HG02870 (cell line): ENCODE measurements around the gene TMEM80.
"Not testable (repeated sequence)": the region's sequence is repeated elsewhere in the genome, so short reads cannot be mapped to it uniquely, and the experiment has no call there.

Source experiments
- ATAC-seq: cut with Tn5 transposase; IDR thresholded peaks from one replicate; pipeline ENCODE4 v1.9.1; 2021; ENCODE audit warnings: mild to moderate bottlenecking, moderate library complexity; ENCODE audit not compliant: unreplicated experiment

The TMEM80 gene

GRCh38 chr11:720642-721246, 25.1 kb downstream of the TMEM80 start:
- ATAC-seq: no peak

GRCh38 chr11:721247-721740, 25.7 kb downstream of the TMEM80 start:
- ATAC-seq: no peak

- ATAC-seq: no peak
Observed at GRCh38 chr11:721741-722345, 26.2 kb downstream of the TMEM80 start.

- ATAC-seq: no peak
Observed at GRCh38 chr11:722346-722811, 26.8 kb downstream of the TMEM80 start.

GRCh38 chr11:723120-723883, 27.7 kb downstream of the TMEM80 start:
- ATAC-seq: no peak

- no peak for ATAC-seq
Observed at GRCh38 chr11:724049-724777, 28.6 kb downstream of the TMEM80 start.

GRCh38 chr11:724778-725386, 29.3 kb downstream of the TMEM80 start:
- ATAC-seq: no peak

- no peak for ATAC-seq
Observed at GRCh38 chr11:725624-726202, 30.1 kb downstream of the TMEM80 start.

- ATAC-seq: no peak
Observed at GRCh38 chr11:726278-727220, 30.9 kb downstream of the TMEM80 start.

GRCh38 chr11:727281-727701, 31.7 kb downstream of the TMEM80 start:
- no peak for ATAC-seq

- ATAC-seq: peak; percentile 58
Observed at GRCh38 chr11:727859-728748, 32.5 kb downstream of the TMEM80 start.

GRCh38 chr11:728901-729491, 33.4 kb downstream of the TMEM80 start:
- no peak for ATAC-seq

- no peak for ATAC-seq
Observed at GRCh38 chr11:729492-730074, 34.0 kb downstream of the TMEM80 start.

- no peak for ATAC-seq
Observed at GRCh38 chr11:733072-733471, 37.5 kb downstream of the TMEM80 start.

- not testable (repeated sequence) for ATAC-seq
Observed at GRCh38 chr11:734541-734940, 38.9 kb downstream of the TMEM80 start.

GRCh38 chr11:737366-737765, 41.8 kb downstream of the TMEM80 start:
- no peak for ATAC-seq

GRCh38 chr11:737899-738298, 42.3 kb downstream of the TMEM80 start:
- ATAC-seq: not testable (repeated sequence)

GRCh38 chr11:742156-742546, 46.5 kb downstream of the TMEM80 start:
- no peak for ATAC-seq
